ENCODE results near the gene IGF2BP2.

The IGF2BP2 gene

DNA sequence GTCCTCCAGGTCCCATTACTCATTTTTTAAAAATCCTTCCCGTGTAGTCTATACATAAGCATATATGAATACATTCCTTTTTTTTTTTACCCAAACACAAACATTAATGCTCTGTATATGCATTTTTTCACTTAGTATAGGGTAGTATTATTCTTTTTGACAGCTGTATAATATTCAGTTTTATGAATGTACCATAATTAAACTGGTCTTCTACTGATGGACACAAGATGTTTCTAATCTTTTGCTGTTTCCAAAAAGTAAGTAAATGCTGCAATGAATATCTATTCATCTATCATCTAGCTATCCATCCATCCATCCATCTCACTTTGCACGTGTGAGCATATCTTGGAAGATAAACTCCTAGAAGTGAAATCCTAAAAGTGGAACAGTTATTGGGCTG lies 110.8 kb downstream of the IGF2BP2 start:
- TF ChIP-seq CTCF (IDR thresholded peaks at IDR 0.05; ENCODE audit: extremely low read depth, insufficient read depth, missing control alignments): no peak
- in situ Hi-C loops (cut with MboI; ENCODE audit: low pct_unique_long_range_greater_than_20kb, low sequenced_read_pairs, unreplicated experiment): no loop called here
- no peak for DNase-seq (ENCODE audit: low spot score)

GRCh38 chr3:185713015-185713414 lies 111.8 kb downstream of the IGF2BP2 start:
- in situ Hi-C loops (cut with MboI; ENCODE audit: low pct_unique_long_range_greater_than_20kb, low sequenced_read_pairs, unreplicated experiment): no loop called here

GRCh38 chr3:185712337-185712736 lies 112.5 kb downstream of the IGF2BP2 start:
- TF ChIP-seq CTCF (IDR thresholded peaks at IDR 0.05; ENCODE audit: extremely low read depth, insufficient read depth, missing control alignments): no peak
- in situ Hi-C loops (cut with MboI; ENCODE audit: low pct_unique_long_range_greater_than_20kb, low sequenced_read_pairs, unreplicated experiment): no loop called here
- no peak for DNase-seq (ENCODE audit: low spot score)

More at GRCh38 chr3:185713015-185713414, 111.8 kb downstream of the IGF2BP2 start:
- TF ChIP-seq CTCF (IDR thresholded peaks at IDR 0.05; ENCODE audit: extremely low read depth, insufficient read depth, missing control alignments): no peak
- no peak for DNase-seq (ENCODE audit: low spot score)

- TF ChIP-seq CTCF (IDR thresholded peaks at IDR 0.05; ENCODE audit: extremely low read depth, insufficient read depth, missing control alignments): no peak
Measured at GRCh38 chr3:185711255-185711870, 113.5 kb downstream of the IGF2BP2 start.

DNA sequence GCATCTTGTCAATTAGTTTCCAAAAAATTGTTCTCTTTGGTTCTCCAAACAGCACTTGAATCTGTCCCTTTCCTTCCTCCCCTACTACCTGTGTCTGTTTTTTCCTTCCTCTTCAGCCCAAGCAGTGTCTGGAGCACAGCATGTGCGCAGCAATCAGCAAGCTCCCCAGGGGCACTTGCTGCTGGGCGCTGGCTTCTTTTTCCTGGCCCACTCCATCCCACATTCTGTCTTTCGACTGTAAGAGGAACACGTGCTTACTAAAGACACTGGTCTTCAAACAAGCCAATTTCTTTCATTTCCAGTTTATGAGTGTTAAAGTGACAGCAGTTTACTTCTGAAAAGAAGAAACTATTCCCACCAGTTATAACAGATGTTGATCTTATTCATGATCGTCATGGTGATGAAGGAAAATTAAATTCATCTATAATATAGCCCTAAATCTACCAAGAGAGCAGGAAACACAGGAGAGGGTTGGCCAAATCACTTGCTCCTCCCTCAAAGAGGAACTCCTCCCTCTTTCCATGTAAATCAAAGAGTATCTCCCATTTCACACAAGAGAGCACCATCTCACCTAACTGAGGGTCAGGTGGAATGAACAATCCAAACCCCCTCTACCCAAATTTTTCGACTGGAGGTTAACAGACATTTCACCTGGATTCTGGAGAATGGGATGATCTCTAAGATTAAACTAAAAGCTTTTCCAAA lies 115.4 kb downstream of the IGF2BP2 start:
- DNase-seq (ENCODE audit: low spot score): no peak
- in situ Hi-C loops (cut with MboI; ENCODE audit: low pct_unique_long_range_greater_than_20kb, low sequenced_read_pairs, unreplicated experiment): no loop called here
- TF ChIP-seq CTCF (IDR thresholded peaks at IDR 0.05; ENCODE audit: extremely low read depth, insufficient read depth, missing control alignments): no peak

More at GRCh38 chr3:185711255-185711870, 113.5 kb downstream of the IGF2BP2 start:
- in situ Hi-C loops (cut with MboI; ENCODE audit: low pct_unique_long_range_greater_than_20kb, low sequenced_read_pairs, unreplicated experiment): no loop called here
- no peak for DNase-seq (ENCODE audit: low spot score)

- in situ Hi-C loops (cut with MboI; ENCODE audit: low pct_unique_long_range_greater_than_20kb, low sequenced_read_pairs, unreplicated experiment): no loop called here
- no peak for TF ChIP-seq CTCF (IDR thresholded peaks at IDR 0.05; ENCODE audit: extremely low read depth, insufficient read depth, missing control alignments)
- no peak for DNase-seq (ENCODE audit: low spot score)
Measured at GRCh38 chr3:185708392-185708791, 116.5 kb downstream of the IGF2BP2 start.

All from GM13977 (cell line).